Lower leg skin (tissue), 3 donors: Measurements from ENCODE around the gene SLIT3.

Source experiments
- CTCF ChIP-seq, 3 donors: fragments of 450-650 bp; IDR thresholded peaks; one replicate each; pipeline ENCODE4 v1.5.1; 2016; ENCODE audit warnings: antibody characterized with exemption in 3 of 3, mild to moderate bottlenecking in 3 of 3, moderate library complexity in 2 of 3
- POLR2A ChIP-seq, 2 donors: fragments of 450-650 bp; IDR thresholded peaks; one replicate each; pipeline ENCODE4 v1.6.1; 2016 to 2017; ENCODE audit warnings: antibody characterized with exemption in 2 of 2, mild to moderate bottlenecking in 1 of 2, moderate library complexity in 1 of 2

GRCh38 chr5:168645195-168645594, 655.7 kb downstream of the SLIT3 start:
- no peak for TF ChIP-seq CTCF (IDR thresholded peaks at IDR 0.05)
- TF ChIP-seq POLR2A (IDR thresholded peaks at IDR 0.05) = no peak
